ENCODE measurements around the gene RALGAPA1.

DNA sequence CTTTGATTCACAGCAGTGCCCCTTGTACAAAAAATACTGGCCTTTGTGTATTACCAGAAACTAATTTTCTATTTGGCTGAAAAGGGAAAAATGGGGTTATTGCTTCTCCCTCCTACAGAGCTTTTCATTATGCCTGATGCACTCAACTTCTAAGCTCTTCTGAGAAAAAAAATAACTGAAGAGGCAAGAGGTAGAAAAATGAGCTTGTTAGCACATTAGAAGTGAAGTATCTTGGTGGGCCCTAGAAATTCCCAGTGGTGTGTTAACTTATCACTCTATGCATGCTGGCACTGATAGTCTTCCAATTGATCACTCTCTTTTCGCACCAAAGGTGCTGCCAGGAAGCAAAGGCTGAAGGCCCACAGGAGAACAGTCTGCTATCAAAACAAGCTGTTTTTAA lies 258.0 kb downstream of the RALGAPA1 start:
- TF ChIP-seq, protein P1, sequence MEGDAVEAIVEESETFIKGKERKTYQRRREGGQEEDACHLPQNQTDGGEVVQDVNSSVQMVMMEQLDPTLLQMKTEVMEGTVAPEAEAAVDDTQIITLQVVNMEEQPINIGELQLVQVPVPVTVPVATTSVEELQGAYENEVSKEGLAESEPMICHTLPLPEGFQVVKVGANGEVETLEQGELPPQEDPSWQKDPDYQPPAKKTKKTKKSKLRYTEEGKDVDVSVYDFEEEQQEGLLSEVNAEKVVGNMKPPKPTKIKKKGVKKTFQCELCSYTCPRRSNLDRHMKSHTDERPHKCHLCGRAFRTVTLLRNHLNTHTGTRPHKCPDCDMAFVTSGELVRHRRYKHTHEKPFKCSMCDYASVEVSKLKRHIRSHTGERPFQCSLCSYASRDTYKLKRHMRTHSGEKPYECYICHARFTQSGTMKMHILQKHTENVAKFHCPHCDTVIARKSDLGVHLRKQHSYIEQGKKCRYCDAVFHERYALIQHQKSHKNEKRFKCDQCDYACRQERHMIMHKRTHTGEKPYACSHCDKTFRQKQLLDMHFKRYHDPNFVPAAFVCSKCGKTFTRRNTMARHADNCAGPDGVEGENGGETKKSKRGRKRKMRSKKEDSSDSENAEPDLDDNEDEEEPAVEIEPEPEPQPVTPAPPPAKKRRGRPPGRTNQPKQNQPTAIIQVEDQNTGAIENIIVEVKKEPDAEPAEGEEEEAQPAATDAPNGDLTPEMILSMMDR (IDR thresholded peaks at IDR 0.05; ENCODE audit: borderline replicate concordance, extremely low read depth, low read length, poor library complexity, severe bottlenecking): no peak
- TF ChIP-seq EZH2 (IDR thresholded peaks at IDR 0.05; ENCODE audit: borderline replicate concordance, low read depth, low read length, severe bottlenecking): no peak

Measured in DND-41 (cell line).